Caco-2 (cell line): ENCODE measurements around the gene LEMD2. TPM values are rescaled to one million over a fixed set of nuclear protein-coding genes. Genes with fewer than 3 reads are reported as not detected.

ENCODE experiments used
- BruUV-seq: library from RNA; stranded (reverse); fragments of 400-500 nt; replicated peaks from 2 replicates; lab custom pipeline; 2021; lab: Mats Ljungman, UMichigan
- CTCF ChIA-PET: fragments of 300-600 bp; sonication (Branson Sonifier 250); formaldehyde crosslinking; loops from one replicate; lab custom pipeline; 2022; ENCODE audit warnings: antibody characterized with exemption; lab: Charles Lee
- POLR2A ChIA-PET: fragments of 300-600 bp; sonication (Branson Sonifier 250); formaldehyde crosslinking; loops from one replicate; lab custom pipeline; 2022; ENCODE audit warnings: antibody characterized with exemption; lab: Charles Lee
- DNase-seq, 2 experiments: peaks; one replicate each; pipeline versions ENCODE4 v3.0.0 to v3.0.0-alpha.2; 2020 to 2022
- H3K27me3 ChIP-seq: replicated peaks from 2 replicates; pipeline ENCODE4 v1.6.0; 2011; ENCODE audit warnings: low read length; ENCODE audit not compliant: control insufficient read depth, insufficient read depth
- H3K36me3 ChIP-seq: 2 replicates; pipeline ENCODE4 v1.5.1; 2011; ENCODE audit warnings: low read length; ENCODE audit not compliant: control insufficient read depth, insufficient read depth
- H3K4me1 ChIP-seq: fragments of 250-450 bp; sonication (Bioruptor Pico); 2 replicates; pipeline ENCODE4 v1.5.1; 2020; ENCODE audit warnings: mild to moderate bottlenecking
- H3K4me3 ChIP-seq: 2 replicates; pipeline ENCODE4 v1.5.1; 2011; ENCODE audit warnings: low read depth, mild to moderate bottlenecking, control low read depth, low read length
- H3K9me3 ChIP-seq: fragments of 250-450 bp; sonication (Bioruptor Pico); 2 replicates; pipeline ENCODE4 v1.5.1; 2020; ENCODE audit warnings: mild to moderate bottlenecking, moderate library complexity
- H3K27ac Mint-ChIP-seq: one replicate; pipeline ENCODE4 v1.8.0; 2022; ENCODE audit warnings: mixed read lengths; ENCODE audit not compliant: unreplicated experiment
- H3K27me3 Mint-ChIP-seq: one replicate; pipeline ENCODE4 v1.8.0; 2022; ENCODE audit warnings: mixed read lengths; ENCODE audit not compliant: insufficient read depth, unreplicated experiment
- H3K36me3 Mint-ChIP-seq: one replicate; pipeline ENCODE4 v1.8.0; 2022; ENCODE audit warnings: mild to moderate bottlenecking, mixed read lengths; ENCODE audit not compliant: insufficient read depth, unreplicated experiment
- H3K4me1 Mint-ChIP-seq: one replicate; pipeline ENCODE4 v1.8.0; 2022; ENCODE audit warnings: low read depth, mixed read lengths; ENCODE audit not compliant: unreplicated experiment
- H3K4me3 Mint-ChIP-seq: one replicate; pipeline ENCODE4 v1.8.0; 2022; ENCODE audit warnings: mild to moderate bottlenecking, moderate library complexity, mixed read lengths; ENCODE audit not compliant: unreplicated experiment
- H3K9me3 Mint-ChIP-seq: one replicate; pipeline ENCODE4 v1.8.0; 2022; ENCODE audit warnings: mixed read lengths; ENCODE audit not compliant: unreplicated experiment
- CTCF ChIP-seq, 2 experiments: fragments of 200-600 bp in 1 of 2; IDR thresholded peaks; 1 replicate in 1 of 2; 2 replicates in 1 of 2; pipeline versions ENCODE4 v1.5.1 to v1.8.0; 2011 to 2022; ENCODE audit warnings: antibody characterized with exemption in 1 of 2, control low read depth in 1 of 2, inconsistent platforms in 1 of 2, low read depth in 1 of 2, low read length in 1 of 2, mild to moderate bottlenecking in 1 of 2, moderate library complexity in 1 of 2; ENCODE audit not compliant: insufficient read depth in 1 of 2, severe bottlenecking in 1 of 2, unreplicated experiment in 1 of 2
- intact Hi-C: fragments of 100-400 bp; cut with micrococcal nuclease; formaldehyde crosslinking; loops from one replicate; pipeline ENCODE4 v1.10.0; 2022; ENCODE audit not compliant: unreplicated experiment
- total RNA-seq: library from RNA; stranded (reverse); gene quantifications from 2 replicates; pipeline ENCODE4 v1.2.3, GENCODE V29; 2022

LEMD2 gene
- total RNA-seq, 1 experiment from 2014 or later: 53.2 TPM

DNA sequence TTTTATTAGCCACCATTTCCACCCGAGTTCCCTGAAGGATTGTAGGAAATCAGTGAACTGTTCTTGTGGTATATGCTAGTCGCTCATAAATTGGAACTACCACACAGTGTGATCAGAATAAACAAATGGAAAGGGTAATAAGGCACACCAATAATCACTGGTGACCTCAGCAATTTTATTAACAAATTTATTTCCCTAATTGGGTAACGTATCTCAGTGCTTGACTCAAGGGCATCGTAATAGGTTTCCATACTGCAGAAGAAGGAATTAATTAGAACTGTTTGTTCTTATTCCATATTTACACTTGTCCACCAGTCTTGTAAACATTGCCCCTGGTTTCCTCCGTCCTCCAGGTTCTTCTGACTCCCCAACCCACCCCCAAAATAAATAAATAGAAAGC lies 67.4 kb downstream of the LEMD2 start:
- 0 out of 2 replicates have a peak, but pooled peaks cover 1% of the 10 kb centered on the region for H3K27me3 ChIP-seq
- Mint-ChIP-seq H3K4me3 (no peak overlapping the region), H3K27ac (no peak overlapping the region), H3K36me3 (no peaks in the 10 kb centered on the region), H3K9me3 (no peaks in the 10 kb centered on the region), H3K27me3 (no peaks in the 10 kb centered on the region), H3K4me1 (peaks cover 12% of the 10 kb centered on the region)
- intact Hi-C loops: no loop called here
- no peak for TF ChIP-seq CTCF (IDR thresholded peaks at IDR 0.05; ENCODE audit: insufficient read depth in 1 of 2, low read depth in 1 of 2, low read length in 1 of 2, severe bottlenecking in 1 of 2, unreplicated experiment in 1 of 2)
- H3K36me3 ChIP-seq: no peaks in the 10 kb centered on the region
- POLR2A ChIA-PET: interaction anchor here (1.2 kb wide), 1 partner anchor 10 kb away, joined by 4 read pairs; the partner anchor contains the start of gene UQCC2
- CTCF ChIA-PET: interaction anchor here (0.6 kb wide), 1 partner anchor 18 kb away, joined by 4 read pairs; no protein-coding TSS in a partner anchor
- no peaks in the 10 kb centered on the region for H3K9me3 ChIP-seq
- DNase-seq: no peak
- H3K4me1 ChIP-seq: peaks cover 8% of the 10 kb centered on the region
- H3K4me3 ChIP-seq: no peak overlapping the region
- no TSS peak for BruUV-seq

Other genes with a start within 250 kb of the LEMD2 start
- 28.5 and 29.4 TPM in 2 replicates for gene BAK1, start 208.9 kb downstream of the LEMD2 start, total RNA-seq
- gene ITPR3, start 167.8 kb downstream of the LEMD2 start, total RNA-seq: 42.1 and 50.5 TPM in 2 replicates
- 115 and 122 TPM in 2 replicates for gene UQCC2, start 77.4 kb downstream of the LEMD2 start, total RNA-seq
- gene IP6K3, start 42.2 kb downstream of the LEMD2 start, total RNA-seq: 0.44 and 0.45 TPM in 2 replicates
- not detected in 2 replicates for gene MLN, start 14.9 kb upstream of the LEMD2 start, total RNA-seq